Measurements from ENCODE around the gene CDK16.
A peak's percentile ranks its signal among the peaks of the same experiment; 100 is the strongest.

Gene CDK16

DNA sequence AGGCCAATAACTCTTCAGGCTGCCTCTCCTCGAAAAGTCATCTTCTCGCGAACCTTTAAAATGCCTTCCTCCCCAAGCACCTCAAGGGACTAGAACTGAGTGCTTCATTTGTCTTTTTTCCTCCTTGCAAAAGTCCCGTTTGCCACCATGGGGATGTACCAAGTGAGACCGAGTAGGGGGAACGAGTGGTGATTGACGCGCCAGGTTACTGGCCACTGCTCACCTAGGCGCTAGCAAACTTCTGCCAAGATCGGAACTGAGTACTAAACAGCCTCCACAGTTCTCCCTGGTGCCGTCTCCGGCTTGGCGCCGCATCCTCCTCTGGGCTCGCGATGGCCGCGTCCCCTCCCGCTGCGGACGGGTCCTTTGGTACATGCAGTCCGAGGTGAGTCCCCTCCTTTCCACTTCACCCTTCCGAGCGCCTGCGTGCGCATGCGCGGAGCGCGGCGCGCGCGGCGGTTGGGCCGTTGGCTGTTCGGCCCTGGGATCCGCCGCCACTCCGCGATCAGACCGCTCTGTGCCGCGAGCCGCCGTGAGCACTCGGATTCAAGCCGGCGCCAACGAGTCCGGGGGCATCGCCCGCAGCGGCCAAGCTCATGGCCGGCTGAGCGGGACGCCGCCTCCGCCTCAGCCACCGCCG, at the start of gene CDK16:
CDK16 (plus strand) TSS at position 402 of the 640 bp plus-strand sequence. CDS start 4,877 bp downstream, outside the sequence.
- peak; percentile 79 for DNase-seq (ENCODE audit: low spot score)

DNA sequence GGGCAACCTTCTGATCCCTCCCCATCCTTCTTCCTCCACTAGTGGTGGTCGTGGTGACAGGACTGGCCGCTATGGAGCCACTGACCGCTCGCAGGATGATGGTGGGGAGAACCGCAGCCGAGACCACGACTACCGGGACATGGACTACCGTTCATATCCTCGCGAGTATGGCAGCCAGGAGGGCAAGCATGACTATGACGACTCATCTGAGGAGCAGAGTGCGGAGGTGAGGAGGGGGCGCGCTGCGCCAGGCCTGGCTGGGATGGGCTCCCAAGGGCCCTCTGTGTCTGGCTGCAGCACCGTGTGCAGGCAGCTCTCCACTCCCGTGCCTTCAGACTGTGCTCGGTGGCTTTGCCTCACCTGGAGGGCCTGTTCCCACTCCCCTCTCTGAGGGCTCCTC, 49.2 kb upstream of the CDK16 start:
- DNase-seq (ENCODE audit: low spot score) = no peak

DNA sequence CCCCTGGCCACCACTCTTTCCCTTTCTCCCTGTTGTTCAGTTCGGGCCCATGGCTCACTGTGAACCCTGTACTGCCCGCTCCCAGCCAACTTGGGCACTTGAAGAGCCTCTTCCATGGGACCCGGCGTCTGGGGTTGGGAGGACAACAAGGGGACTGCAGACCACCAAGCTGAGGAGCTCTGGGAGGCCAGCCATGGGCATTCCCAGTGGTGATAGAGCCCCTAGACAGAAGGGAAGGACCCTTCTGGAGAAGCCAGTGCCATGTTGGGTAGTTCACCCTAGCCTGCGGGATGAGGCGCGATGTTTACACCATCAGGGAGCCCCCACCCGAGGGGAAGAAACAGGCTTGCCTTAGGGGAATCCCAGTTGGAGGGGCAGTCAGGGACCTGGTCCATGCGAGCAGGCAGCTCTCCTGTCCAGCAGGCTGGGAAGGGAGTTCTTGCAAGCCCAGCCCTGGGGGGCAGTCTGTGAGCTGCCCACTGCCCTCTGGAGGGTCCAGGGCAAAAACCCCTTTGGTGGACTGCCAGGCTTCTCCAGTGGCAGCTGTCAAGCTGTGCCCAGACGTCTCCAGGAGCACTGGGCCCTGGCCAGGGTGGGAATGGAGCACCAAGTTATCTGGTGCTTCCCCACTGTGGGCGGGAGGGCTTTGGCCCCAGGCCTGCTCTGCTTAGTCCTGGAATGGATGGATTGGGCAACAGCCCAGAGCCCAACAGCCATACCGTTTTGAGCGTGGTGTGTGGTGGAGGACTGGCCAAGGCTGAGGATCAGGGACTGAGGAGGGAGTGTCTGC, 48.6 kb upstream of the CDK16 start:
- DNase-seq (ENCODE audit: low spot score) = no peak

DNA sequence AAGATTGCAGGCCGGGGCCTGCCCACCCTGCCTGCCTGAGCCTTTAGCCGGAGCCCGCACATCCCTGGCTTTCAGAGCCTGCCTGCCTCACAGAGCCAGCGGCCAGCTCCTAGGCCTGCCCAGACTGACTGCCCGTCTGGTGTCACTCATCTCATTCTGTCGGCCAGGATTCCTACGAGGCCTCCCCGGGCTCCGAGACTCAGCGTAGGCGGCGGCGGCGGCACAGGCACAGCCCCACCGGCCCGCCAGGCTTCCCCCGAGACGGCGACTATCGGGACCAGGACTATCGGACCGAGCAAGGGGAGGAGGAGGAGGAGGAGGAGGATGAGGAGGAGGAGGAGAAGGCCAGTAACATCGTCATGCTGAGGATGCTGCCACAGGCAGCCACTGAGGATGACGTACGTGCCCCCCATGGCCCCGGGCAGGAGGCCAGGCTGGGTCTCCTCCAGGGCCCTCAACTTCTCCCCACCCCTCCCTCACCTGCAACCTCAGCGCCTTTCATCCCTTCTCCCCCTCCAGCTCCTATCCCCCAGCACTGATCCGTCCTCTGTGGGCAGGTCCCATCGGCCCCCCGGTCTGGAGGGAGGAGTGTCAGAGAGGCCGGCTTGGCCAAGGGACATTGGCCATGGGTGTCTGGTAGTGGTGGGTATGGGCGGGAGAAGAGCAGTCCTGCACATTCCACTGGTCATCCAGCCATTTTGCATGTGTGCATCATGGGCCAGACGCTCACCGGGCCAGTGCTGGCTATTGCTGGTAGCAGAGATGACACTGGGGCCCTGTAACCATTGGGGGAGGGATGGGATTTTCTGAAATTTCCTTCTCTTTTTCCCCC, 47.4 kb upstream of the CDK16 start:
- no peak for DNase-seq (ENCODE audit: low spot score)

DNA sequence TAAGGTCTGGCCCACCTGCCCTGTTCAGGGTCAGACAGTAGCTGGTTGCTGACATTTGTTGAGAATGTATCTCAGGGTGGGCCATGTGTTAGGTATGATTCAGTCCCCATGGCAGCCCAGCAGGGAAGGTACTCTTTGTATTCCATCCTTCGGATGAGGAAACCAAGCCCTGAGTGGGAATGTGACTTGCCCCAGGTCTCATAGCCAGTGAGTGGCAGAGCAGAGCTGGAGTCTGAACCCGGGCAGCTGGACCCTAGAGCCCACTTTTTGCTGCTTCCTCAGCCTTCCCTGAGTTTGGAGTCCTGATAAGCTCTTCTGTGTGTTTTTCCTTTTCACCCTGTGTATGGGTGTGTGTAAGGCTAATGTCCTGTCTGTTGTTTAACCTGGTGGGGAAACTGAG, 46.5 kb upstream of the CDK16 start:
- DNase-seq (ENCODE audit: low spot score) = no peak

DNA sequence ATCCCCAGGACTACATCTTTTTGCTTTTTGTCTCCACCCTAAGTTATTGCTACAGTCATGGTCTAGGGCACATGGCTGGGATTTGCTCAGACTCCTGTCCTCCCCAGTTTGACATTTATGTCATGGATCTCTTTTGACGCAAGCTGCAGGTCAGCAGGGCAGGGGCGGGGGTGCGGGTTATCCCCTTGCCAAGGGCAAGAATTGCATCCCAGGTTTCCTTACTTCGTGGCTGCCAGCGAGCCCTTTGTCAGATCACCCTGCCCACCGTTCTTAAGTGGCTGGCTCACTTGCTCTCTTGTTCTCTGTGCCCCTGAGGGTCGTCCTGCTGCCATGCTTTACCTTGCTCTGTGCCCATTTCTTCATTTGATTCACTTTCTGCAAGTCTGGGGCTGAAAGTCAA, 45.9 kb upstream of the CDK16 start:
- no peak for DNase-seq (ENCODE audit: low spot score)

DNA sequence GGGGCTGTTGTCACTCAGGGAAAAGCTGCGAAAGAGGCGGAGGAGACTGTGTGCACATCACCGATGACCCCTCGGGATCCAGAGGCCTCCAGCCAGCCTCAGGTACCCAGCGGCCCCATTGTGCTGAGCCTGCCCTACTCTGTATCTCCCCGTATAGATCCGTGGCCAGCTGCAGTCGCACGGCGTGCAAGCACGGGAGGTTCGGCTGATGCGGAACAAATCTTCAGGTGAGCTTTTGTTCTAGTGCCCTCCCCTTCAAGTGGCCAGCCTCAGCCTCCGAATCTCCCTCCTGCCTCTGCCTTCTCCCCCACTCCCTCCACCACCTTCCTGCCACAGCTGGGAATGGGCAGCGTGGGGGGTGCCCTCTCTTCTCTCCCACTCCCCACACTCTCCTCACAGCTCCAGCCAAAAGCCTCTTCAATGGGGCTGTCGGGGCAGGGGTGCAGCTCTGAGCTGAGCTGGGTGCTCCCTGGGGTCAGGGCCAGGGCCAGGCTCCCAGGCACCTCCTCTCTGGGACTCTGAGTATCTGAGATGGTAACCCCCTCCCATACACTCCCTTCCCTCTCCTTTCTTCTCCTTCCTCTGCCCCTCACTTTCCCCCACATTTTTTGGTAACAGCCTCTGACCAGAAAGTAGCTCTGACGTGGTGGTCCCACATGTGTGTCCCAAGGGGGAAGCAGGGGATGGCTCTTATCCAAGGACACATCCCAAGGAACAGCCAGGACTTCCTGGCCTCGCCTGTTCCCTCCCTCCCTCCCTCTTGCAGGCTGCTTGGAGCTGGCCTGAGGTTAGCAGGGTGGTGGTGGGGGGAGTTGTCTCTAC, 45.3 kb upstream of the CDK16 start:
- no peak for DNase-seq (ENCODE audit: low spot score)

DNA sequence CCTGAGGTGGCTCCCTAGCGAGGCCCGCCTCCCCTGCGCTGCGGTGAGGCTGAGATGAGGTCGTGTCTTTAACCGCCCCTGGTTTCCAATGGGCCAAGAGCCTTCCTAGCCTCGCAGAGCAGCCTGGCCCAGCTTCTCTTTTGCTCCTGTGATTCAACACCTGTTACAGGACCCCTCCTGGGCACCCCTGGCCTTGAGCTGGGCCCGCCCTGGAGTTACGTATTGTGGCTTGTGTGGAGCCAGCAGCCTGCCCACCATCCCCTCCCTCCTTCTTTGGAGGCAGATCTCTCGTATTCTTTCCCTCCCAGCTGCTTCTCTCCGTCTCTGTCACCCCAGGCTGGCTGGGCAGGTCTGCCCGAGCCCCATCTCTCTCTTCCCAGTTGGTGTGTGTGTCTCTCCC, 44.1 kb upstream of the CDK16 start:
- no peak for DNase-seq (ENCODE audit: low spot score)

DNA sequence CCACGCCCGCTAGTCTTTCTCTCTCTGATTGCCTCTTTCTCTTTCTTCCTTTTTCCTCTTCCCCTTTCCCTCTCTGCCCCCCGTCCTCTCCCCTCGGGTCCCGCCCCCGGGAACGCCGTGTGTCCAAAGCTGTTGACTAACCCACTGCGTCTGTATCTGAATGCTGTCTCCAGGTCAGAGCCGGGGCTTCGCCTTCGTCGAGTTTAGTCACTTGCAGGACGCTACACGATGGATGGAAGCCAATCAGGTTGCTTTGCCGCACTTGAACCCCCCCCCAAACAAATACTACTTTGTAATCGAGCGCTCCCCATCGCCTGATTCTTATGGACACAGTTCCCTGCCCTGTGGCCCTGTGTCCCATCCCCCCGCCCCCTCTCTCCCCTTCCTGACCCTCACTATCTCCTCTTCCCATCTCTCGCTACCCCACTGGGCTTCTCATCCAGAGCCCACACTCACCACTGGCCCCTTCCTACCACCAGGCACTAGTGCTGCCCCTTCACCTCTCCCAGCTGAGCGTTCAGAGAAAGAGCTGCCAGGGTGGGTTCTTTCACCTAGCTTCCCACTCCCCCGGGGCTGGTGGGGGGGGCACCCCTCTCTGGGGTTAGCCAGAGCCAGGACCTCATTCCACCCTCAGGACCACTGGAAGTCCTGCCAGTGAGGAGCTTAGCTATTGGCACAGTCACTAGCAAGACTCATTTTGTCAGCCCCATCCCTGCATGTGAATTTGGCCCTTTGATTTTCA, 43.5 kb upstream of the CDK16 start:
- no peak for DNase-seq (ENCODE audit: low spot score)

DNA sequence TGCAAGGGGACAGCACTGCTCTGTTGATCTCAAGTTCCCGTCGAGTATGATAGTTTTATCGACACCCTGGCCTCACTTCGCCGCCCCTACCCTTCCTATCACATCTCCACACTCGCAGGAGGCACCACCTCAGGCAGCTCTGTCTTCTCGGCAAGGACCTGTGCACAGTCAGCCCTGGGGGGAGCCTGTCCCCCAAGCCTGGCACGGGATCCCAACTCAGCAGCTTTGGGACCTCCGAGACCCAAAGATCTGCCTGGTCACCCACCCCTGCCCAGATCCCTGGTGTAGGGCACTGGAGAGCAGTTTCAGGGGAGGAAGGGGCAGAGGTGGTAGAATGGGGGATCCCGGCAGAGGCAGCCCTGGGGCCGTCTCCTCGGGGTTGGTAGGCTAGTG, 42.9 kb upstream of the CDK16 start:
- DNase-seq (ENCODE audit: low spot score) = no peak

DNA sequence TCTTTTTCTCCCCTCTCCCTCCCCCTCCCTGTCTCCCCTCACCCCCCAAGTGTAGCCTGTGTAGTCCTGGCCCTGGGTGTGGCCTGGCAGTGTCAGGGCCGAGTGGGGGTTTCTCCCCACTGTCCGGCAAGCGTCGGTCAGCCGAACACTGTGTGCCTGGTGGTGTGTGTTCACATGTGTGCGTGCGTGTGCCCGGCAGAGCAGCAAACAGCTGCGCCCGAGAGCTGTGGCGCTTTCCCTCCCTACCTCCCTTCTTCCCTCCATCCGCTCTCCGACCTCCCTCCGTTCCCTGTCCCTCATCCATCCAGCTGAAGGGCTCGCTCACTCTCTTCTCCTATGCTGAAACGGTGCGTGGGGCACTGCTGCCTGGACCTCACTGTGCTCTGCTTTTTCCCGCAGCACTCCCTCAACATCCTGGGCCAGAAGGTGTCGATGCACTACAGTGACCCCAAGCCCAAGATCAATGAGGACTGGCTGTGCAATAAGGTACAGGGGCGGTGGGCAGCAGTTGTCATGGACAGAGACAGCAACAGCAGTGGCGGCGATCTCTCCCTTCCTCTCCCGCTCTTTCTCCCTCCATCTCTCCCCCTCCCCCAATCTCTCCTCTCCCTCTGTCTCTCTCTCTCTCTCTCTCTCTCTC, 42.3 kb upstream of the CDK16 start:
- no peak for DNase-seq (ENCODE audit: low spot score)

DNA sequence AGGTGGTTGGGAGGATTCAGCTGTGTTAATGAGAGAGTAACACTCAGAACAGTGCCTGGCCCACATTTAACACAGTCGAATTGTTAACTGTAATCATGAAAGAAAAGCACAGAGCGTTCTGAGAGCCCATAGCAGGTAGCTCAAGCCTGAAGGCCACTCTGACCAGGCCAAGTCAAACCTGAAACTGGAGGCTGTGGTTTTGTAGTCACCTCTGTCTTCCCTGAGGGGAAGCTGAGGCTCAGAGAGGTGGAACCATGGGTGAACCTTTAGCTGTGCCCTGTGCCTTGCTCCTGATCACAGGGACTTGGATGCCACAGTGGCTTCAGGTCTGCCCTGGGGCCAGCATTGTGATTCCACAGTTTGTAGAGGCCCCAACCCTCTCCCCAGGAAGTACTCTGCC, 41.4 kb upstream of the CDK16 start:
- no peak for DNase-seq (ENCODE audit: low spot score)

DNA sequence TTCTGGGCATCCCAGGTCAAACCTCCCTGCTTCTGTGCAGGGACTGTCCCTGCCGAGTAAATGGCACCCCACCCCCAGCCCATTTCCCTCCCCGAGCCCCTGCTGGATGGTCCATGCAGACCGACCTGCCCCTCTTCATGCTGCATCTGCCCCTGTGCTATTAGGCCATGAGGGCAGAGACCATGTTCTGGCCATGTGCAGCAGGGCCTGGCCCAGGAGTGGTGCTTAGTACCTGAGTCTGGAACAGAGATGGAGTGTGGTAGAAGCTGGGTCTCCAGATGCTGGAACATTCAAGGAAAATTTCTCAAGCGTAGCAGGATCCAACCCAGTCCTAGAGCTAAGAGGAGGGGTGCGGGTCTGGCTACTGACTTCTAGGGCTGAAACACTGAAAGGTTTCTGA, 40.1 kb upstream of the CDK16 start:
- DNase-seq (ENCODE audit: low spot score) = no peak

DNA sequence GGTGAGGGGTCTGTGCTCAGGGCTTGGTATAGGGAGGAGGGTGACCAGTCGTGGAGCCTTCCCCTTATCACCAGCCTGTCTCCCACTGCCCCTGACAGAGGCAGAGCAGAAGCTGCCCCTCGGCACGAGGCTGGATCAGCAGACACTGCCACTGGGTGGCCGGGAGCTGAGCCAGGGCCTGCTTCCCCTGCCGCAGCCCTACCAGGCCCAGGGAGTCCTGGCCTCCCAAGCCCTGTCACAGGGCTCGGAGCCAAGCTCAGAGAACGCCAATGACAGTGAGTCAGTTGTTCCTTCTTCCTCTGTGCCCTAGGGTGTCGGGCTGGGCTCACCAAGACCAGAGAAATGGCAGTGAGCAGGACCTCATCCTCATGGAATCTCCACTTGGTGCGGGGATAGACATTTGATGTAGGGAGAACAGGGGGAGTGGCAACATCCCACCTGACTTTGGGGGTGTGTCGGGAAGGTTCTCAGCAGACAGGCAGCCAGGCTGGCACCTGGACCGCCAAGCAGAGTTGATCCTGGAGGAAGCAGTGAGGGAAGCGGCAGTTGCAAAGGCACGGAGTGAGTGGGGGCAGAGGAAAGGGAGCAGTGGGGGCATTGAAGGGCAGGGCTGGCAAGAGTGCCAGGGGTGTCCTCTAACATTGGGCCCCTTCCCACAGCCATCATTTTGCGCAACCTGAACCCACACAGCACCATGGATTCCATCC, 39.1 kb upstream of the CDK16 start:
- peak; percentile 50 for DNase-seq (ENCODE audit: low spot score)

DNA sequence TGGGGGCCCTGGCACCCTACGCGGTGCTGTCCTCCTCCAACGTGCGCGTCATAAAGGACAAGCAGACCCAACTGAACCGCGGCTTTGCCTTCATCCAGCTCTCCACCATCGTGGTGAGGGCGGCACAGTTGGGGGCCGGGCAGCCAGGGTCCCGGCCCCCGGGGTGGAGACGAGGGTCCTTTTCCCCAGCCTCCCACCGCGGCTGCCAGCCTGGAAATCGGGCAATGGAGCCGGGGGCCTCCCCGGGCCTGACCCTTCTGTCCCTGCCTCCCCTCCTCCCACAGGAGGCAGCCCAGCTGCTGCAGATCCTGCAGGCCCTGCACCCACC, 38.6 kb upstream of the CDK16 start:
- DNase-seq (ENCODE audit: low spot score) = no peak

DNA sequence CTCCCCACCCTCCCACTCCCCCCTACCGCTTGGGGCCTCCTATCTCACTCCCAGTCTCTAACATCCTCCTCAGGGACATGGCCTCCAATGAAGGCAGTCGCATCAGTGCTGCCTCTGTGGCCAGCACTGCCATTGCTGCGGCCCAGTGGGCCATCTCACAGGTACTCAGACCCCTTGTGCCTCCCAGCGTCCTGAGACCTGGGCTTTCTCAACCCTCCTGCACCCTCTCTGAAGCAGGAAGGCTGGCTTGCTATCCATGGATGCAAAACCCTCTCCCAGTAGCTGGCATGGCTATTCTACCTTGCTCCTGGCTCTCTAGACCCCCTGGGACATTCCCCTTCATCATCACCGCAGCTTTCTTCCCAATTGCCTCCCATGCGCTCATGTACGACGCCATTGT, 38.1 kb upstream of the CDK16 start:
- DNase-seq (ENCODE audit: low spot score) = no peak

DNA sequence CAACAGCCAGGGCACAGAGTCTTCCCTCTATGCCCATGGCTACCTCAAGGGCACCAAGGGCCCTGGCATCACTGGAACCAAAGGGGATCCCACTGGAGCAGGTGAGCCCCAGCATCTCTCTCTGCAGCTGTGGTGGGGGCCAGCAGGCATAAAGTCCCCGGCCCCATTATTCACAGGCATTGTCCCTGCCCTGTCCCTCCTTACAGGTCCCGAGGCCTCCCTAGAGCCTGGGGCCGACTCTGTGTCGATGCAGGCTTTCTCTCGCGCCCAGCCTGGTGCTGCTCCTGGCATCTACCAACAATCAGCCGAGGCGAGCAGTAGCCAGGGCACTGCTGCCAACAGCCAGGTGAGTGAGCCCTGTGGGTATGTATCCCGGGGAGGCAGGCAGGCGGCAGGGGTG, 37.2 kb upstream of the CDK16 start:
- no peak for DNase-seq (ENCODE audit: low spot score)

DNA sequence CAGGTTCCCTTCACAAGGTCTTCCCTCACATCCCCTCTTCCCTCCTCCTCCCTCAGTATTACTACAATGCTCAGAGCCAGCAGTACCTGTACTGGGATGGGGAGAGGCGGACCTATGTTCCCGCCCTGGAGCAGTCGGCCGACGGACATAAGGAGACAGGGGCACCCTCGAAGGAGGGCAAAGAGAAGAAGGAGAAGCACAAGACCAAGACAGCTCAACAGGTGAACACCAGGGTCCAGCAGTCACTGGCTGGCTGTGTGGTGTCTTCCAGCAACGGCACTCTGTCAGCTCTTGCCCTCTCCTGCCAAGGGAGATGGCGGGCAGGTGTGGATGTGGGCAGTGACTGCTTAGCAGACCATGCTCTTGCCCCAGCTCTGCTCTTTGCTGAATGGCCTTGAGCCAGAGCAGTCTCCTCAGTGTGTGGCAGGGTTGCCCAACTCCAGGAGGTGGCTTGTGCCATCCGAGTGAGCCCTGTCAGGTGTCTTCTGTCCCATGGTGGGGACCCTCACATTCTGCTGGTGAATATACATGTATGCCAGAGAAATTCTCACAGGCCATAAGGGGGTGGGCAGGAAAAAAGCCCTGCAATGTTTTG, 36.3 kb upstream of the CDK16 start:
- DNase-seq (ENCODE audit: low spot score) = no peak

DNA sequence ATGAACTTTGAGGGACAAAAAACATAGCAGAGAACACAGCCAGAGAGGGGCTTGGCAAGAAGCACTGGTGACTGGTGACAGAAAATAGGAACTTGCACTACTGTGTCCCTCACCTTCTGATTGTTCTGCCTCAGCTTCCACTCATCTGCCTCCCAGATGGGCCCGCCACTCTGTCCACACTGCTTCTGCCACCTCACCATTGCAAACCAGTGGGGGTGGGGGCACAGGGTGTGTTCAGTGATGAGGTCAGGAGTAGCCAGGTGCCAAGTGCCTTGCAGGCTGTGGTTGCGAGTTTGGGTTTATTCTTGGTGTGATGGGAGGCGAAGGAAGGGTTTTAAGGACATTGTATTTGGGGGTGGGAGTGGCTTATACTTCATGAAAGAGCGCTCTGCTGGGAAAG, 34.0 kb upstream of the CDK16 start:
- no peak for DNase-seq (ENCODE audit: low spot score)

DNA sequence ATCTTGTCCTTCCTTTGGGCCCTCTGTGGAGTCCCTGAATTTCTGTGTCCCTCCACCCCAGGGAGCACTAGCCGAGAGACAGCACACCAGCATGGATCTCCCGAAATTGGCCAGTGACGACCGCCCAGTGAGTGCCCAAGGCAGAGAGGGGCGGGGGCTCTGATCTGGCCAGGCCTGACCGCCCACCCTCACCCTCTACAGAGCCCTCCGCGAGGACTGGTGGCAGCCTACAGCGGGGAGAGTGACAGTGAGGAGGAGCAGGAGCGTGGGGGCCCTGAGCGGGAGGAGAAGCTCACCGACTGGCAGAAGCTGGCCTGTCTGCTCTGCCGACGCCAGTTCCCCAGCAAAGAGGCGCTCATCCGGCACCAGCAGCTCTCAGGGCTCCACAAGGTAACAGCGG, 33.2 kb upstream of the CDK16 start:
- DNase-seq (ENCODE audit: low spot score) = no peak

Data from putamen (tissue), 1 donor.